Keratinocyte (primary cell): ENCODE results near the gene DGKD. TPM values are rescaled to one million over a fixed set of nuclear protein-coding genes. Genes with fewer than 3 reads are reported as not detected.

Experiments
- DNase-seq: peaks from one replicate; pipeline ENCODE4 v3.0.0-alpha.2; 2011; ENCODE audit warnings: low read depth, missing footprints, low spot score
- FAIRE-seq: peaks from 2 replicates; lab custom pipeline; 2011; peaks lifted over from hg19 to GRCh38; lab: Jason Lieb, UNC
- H2AFZ ChIP-seq: 2 replicates; pipeline ENCODE4 v1.6.0; 2012; ENCODE audit warnings: low read length, control low read depth, inconsistent platforms; ENCODE audit not compliant: control insufficient read depth
- H3K27ac ChIP-seq: 2 replicates; pipeline ENCODE4 v1.5.1; 2011; ENCODE audit warnings: low read length; ENCODE audit not compliant: control insufficient read depth, insufficient read depth
- H3K27me3 ChIP-seq: 3 replicates; pipeline ENCODE4 v1.6.0; 2011; ENCODE audit warnings: low read length; ENCODE audit not compliant: control insufficient read depth, insufficient read depth; ENCODE audit errors: extremely low read depth
- H3K36me3 ChIP-seq, 2 experiments: 2 replicates in 1 of 2; 3 replicates in 1 of 2; pipeline ENCODE4 v1.5.1; 2011; ENCODE audit warnings: low read length in 2 of 2, mild to moderate bottlenecking in 1 of 2; ENCODE audit not compliant: control insufficient read depth in 2 of 2, insufficient read depth in 2 of 2; ENCODE audit errors: extremely low read depth in 1 of 2
- H3K4me1 ChIP-seq: 3 replicates; pipeline ENCODE4 v1.5.1; 2011; ENCODE audit warnings: low read length; ENCODE audit not compliant: control insufficient read depth, insufficient read depth; ENCODE audit errors: extremely low read depth
- H3K4me2 ChIP-seq: 3 replicates; pipeline ENCODE4 v1.6.0; 2011; ENCODE audit warnings: low read depth, low read length; ENCODE audit not compliant: control insufficient read depth, insufficient read depth; ENCODE audit errors: extremely low read depth
- H3K4me3 ChIP-seq, 3 experiments: fragments of 200-600 bp in 1 of 3; sonication (generic) in 1 of 3; 2 replicates in 2 of 3; 3 replicates in 1 of 3; pipeline ENCODE4 v1.5.1; 2011 to 2016; ENCODE audit warnings: low read length in 3 of 3, mild to moderate bottlenecking in 3 of 3, control low read depth in 2 of 3, inconsistent platforms in 1 of 3, low read depth in 1 of 3, mixed read lengths in 1 of 3, mixed run types in 1 of 3, moderate library complexity in 1 of 3; ENCODE audit not compliant: control insufficient read depth in 2 of 3, insufficient read depth in 2 of 3; ENCODE audit errors: extremely low read depth in 1 of 3
- H3K79me2 ChIP-seq: 2 replicates; pipeline ENCODE4 v1.6.0; 2012; ENCODE audit warnings: low read length; ENCODE audit not compliant: control insufficient read depth, insufficient read depth
- H3K9ac ChIP-seq: 3 replicates; pipeline ENCODE4 v1.6.0; 2011; ENCODE audit warnings: low read length; ENCODE audit not compliant: control insufficient read depth, insufficient read depth; ENCODE audit errors: extremely low read depth
- H3K9me1 ChIP-seq: 3 replicates; pipeline ENCODE4 v1.6.0; 2011; ENCODE audit warnings: low read length; ENCODE audit not compliant: control insufficient read depth, insufficient read depth; ENCODE audit errors: extremely low read depth
- H3K9me3 ChIP-seq: 2 replicates; pipeline ENCODE4 v1.5.1; 2012; ENCODE audit warnings: low read depth, low read length; ENCODE audit not compliant: control insufficient read depth
- H4K20me1 ChIP-seq: 3 replicates; pipeline ENCODE4 v1.6.0; 2011; ENCODE audit warnings: low read length; ENCODE audit not compliant: control insufficient read depth, insufficient read depth; ENCODE audit errors: extremely low read depth
- EZH2 ChIP-seq: IDR thresholded peaks from one replicate; pipeline ENCODE4 v1.6.1; 2012; ENCODE audit warnings: inconsistent platforms, mild to moderate bottlenecking, low read length, moderate library complexity
- dilution Hi-C: fragments of 300-500 bp; cut with MboI; formaldehyde crosslinking; loops from one replicate; pipeline ENCODE4 v1.7.0; 2020; ENCODE audit warnings: low sequenced_read_pairs; ENCODE audit not compliant: extremely low pct_ligation_motif_present
- polyA plus RNA-seq, 5 experiments: library from polyadenylated mRNA; depleted of rRNA in 3 of 5; stranded (reverse) in 3 of 5; stranded (forward) in 1 of 5; unstranded in 1 of 5; fragments of >200 nt; gene quantifications; 1 replicate in 1 of 5; 2 replicates in 3 of 5; 3 replicates in 1 of 5; pipeline versions ENCODE4 v1.2.1 to v1.2.3, GENCODE V29; 2011 to 2012; ENCODE audit warnings: missing spikeins in 2 of 5, low read depth in 1 of 5, low replicate concordance in 1 of 5
- TF ChIP-seq, protein P1 (sequence below), 3 experiments: IDR thresholded peaks in 1 of 3; conservative IDR thresholded peaks in 1 of 3; optimal IDR thresholded peaks in 1 of 3; 2 replicates in 2 of 3; 3 replicates in 1 of 3; pipeline versions ENCODE3 to v1.5.1; 2011; ENCODE audit warnings: low read length in 3 of 3, mild to moderate bottlenecking in 3 of 3, moderate library complexity in 2 of 3, control low read depth in 1 of 3, inconsistent platforms in 1 of 3; ENCODE audit not compliant: insufficient read depth in 2 of 3; ENCODE audit errors: extremely low read depth in 1 of 3

DGKD gene
- polyA plus RNA-seq, 1 donor (not counting 4 experiments of a cell fraction or from before 2014, with no cell fraction given): 6.1 TPM

DNA sequence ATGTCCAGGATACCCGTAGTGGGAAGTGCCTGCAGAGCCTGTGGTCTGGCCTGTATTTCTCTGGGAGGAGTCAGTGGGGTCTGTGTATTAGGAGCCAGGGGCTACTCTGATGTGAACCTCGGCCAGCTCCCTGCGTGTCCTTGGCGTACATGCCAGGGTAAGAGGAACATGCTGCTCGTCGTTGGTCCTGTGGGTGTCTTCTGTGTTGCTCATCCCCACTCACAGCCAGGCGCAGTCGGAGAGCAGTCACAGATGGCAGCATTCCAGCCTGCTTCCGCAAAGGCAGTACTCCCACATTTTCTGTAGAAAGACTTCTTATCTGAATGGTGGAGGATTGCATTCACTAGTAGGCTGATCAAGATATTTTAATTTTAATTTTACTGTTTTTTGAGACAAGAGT lies 84.9 kb downstream of the DGKD start:
- Histone ChIP-seq H3K79me2 (no peaks in the 10 kb centered on the region), H2AFZ (no peak overlapping the region), H3K4me1 (no peaks in the 10 kb centered on the region), H3K9me3 (no peaks in the 10 kb centered on the region), H3K4me3 (no peak overlapping the region), H3K36me3 (peaks cover 3 to 5% of the 10 kb centered on the region in 2 experiments), H3K9me1 (no peaks in the 10 kb centered on the region), H3K9ac (no peak overlapping the region), H3K27me3 (no peaks in the 10 kb centered on the region), H4K20me1 (no peaks in the 10 kb centered on the region), H3K4me2 (no peak overlapping the region), H3K27ac (no peak overlapping the region)
- FAIRE-seq (no peak), DNase-seq (no peak)
- no peak for TF ChIP-seq EZH2
- TF ChIP-seq, protein P1, sequence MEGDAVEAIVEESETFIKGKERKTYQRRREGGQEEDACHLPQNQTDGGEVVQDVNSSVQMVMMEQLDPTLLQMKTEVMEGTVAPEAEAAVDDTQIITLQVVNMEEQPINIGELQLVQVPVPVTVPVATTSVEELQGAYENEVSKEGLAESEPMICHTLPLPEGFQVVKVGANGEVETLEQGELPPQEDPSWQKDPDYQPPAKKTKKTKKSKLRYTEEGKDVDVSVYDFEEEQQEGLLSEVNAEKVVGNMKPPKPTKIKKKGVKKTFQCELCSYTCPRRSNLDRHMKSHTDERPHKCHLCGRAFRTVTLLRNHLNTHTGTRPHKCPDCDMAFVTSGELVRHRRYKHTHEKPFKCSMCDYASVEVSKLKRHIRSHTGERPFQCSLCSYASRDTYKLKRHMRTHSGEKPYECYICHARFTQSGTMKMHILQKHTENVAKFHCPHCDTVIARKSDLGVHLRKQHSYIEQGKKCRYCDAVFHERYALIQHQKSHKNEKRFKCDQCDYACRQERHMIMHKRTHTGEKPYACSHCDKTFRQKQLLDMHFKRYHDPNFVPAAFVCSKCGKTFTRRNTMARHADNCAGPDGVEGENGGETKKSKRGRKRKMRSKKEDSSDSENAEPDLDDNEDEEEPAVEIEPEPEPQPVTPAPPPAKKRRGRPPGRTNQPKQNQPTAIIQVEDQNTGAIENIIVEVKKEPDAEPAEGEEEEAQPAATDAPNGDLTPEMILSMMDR (optimal IDR thresholded peaks at IDR 0.05 in 1 of 3, IDR thresholded peaks at IDR 0.05 in 1 of 3, conservative IDR thresholded peaks at IDR 0.05 in 1 of 3; ENCODE audit: extremely low read depth in 1 of 3, insufficient read depth in 2 of 3, low read length in 3 of 3): no peak
- dilution Hi-C loops: no loop called here

DNA sequence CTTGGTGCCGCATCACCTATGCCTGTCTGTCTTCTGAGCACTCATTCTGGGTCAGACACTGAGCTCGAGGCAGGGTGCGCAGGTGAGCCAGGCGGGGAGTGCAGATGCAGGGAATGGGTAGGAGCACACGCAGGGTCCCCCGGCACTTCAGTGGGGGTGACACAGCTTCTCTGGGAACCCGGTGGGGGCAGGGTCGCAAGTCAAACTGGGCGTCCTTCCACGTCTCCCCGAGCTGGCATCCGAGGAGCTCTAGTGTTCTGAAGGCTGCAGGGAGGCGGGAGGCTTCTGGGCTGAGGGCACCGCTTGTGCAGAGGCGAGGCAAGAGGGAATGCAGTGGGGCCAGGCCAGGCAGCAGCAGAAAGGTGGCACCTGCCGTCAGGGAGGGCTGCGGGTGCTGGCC lies 86.0 kb downstream of the DGKD start:
- Histone ChIP-seq H3K27ac (no peak overlapping the region), H3K9me3 (no peaks in the 10 kb centered on the region), H3K9ac (no peak overlapping the region), H4K20me1 (no peaks in the 10 kb centered on the region), H3K9me1 (no peaks in the 10 kb centered on the region), H3K4me3 (no peak overlapping the region), H3K36me3 (peaks cover 3 to 6% of the 10 kb centered on the region in 2 experiments), H3K27me3 (no peaks in the 10 kb centered on the region), H3K79me2 (no peaks in the 10 kb centered on the region), H3K4me1 (no peaks in the 10 kb centered on the region), H3K4me2 (no peak overlapping the region), H2AFZ (no peak overlapping the region)
- DNase-seq (no peak), FAIRE-seq (no peak)
- TF ChIP-seq EZH2: no peak
- TF ChIP-seq, protein P1 (optimal IDR thresholded peaks at IDR 0.05 in 1 of 3, IDR thresholded peaks at IDR 0.05 in 1 of 3, conservative IDR thresholded peaks at IDR 0.05 in 1 of 3; ENCODE audit: extremely low read depth in 1 of 3, insufficient read depth in 2 of 3, low read length in 3 of 3): no peak
- dilution Hi-C loops: no loop called here
